ENCODE measurements around the gene SKIDA1.

The SKIDA1 gene

GRCh38 chr10:21487416-21488180, 37.9 kb downstream of the SKIDA1 start:
- TF ChIP-seq, protein P1, sequence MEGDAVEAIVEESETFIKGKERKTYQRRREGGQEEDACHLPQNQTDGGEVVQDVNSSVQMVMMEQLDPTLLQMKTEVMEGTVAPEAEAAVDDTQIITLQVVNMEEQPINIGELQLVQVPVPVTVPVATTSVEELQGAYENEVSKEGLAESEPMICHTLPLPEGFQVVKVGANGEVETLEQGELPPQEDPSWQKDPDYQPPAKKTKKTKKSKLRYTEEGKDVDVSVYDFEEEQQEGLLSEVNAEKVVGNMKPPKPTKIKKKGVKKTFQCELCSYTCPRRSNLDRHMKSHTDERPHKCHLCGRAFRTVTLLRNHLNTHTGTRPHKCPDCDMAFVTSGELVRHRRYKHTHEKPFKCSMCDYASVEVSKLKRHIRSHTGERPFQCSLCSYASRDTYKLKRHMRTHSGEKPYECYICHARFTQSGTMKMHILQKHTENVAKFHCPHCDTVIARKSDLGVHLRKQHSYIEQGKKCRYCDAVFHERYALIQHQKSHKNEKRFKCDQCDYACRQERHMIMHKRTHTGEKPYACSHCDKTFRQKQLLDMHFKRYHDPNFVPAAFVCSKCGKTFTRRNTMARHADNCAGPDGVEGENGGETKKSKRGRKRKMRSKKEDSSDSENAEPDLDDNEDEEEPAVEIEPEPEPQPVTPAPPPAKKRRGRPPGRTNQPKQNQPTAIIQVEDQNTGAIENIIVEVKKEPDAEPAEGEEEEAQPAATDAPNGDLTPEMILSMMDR (IDR thresholded peaks at IDR 0.05; ENCODE audit: low read depth, low read length, missing control alignments): no peak
- DNase-seq (ENCODE audit: low read depth): no peak
- H3K4me3 ChIP-seq (ENCODE audit: low read depth, low read length): no peak overlapping the region
- in situ Hi-C loops (cut with HindIII; ENCODE audit: low sequenced_read_pairs): no loop called here

DNA sequence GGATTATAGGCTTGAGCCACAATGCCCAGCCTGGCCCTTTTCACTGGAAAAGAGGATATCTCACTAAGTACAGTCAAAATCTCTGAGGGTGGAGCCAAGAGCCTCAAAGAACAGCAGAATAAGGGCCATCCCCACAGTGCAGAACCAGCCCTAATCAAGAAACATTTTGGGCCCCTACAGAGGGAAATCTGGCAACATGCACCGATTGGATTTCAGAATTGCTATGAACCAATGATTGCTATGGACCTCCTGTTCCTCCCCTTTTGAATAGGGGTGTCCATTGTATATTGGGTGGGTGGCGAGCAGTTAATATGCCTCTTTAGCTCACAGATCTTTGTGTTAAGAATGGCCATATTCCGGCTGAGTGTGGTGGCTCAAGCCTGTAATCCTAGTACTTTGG, 42.7 kb downstream of the SKIDA1 start:
- TF ChIP-seq, protein P1 (IDR thresholded peaks at IDR 0.05; ENCODE audit: low read depth, low read length, missing control alignments): no peak
- H3K4me3 ChIP-seq (ENCODE audit: low read depth, low read length): no peak overlapping the region
- no peak for DNase-seq (ENCODE audit: low read depth)
- in situ Hi-C loops (cut with HindIII; ENCODE audit: low sequenced_read_pairs): no loop called here

DNA sequence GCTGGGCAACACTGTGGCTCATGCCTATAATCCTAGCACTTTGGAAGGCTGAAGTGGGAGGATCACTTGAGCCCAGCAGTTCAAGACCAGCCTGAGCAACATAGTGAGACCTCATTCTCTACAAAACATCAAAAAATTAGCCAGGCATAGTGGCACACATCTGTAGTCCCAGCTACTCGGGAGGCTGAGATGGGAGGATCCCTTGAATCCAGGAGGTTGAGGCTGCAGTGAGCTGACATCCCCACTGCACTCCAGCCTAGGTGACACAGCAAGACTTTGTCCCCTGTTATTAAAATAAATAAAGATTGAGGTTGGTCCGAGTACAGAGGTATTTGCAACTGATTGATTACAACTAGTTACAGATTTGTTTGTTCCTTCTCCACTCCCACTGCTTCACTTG, 44.1 kb downstream of the SKIDA1 start:
- TF ChIP-seq, protein P1 (IDR thresholded peaks at IDR 0.05; ENCODE audit: low read depth, low read length, missing control alignments): no peak
- H3K4me3 ChIP-seq (ENCODE audit: low read depth, low read length): no peak overlapping the region
- in situ Hi-C loops (cut with HindIII; ENCODE audit: low sequenced_read_pairs): no loop called here
- DNase-seq (ENCODE audit: low read depth): no peak

GRCh38 chr10:21479570-21480315, 45.7 kb downstream of the SKIDA1 start:
- DNase-seq (ENCODE audit: low read depth): no peak
- in situ Hi-C loops (cut with HindIII; ENCODE audit: low sequenced_read_pairs): no loop called here
- TF ChIP-seq, protein P1 (IDR thresholded peaks at IDR 0.05; ENCODE audit: low read depth, low read length, missing control alignments): no peak
- no peak overlapping the region for H3K4me3 ChIP-seq (ENCODE audit: low read depth, low read length)

GRCh38 chr10:21475393-21475792, 50.1 kb downstream of the SKIDA1 start:
- in situ Hi-C loops (cut with HindIII; ENCODE audit: low sequenced_read_pairs): no loop called here
- no peak overlapping the region for H3K4me3 ChIP-seq (ENCODE audit: low read depth, low read length)
- TF ChIP-seq, protein P1 (IDR thresholded peaks at IDR 0.05; ENCODE audit: low read depth, low read length, missing control alignments): no peak
- DNase-seq (ENCODE audit: low read depth): no peak

GRCh38 chr10:21473541-21473940, 51.9 kb downstream of the SKIDA1 start:
- TF ChIP-seq, protein P1 (IDR thresholded peaks at IDR 0.05; ENCODE audit: low read depth, low read length, missing control alignments): no peak
- in situ Hi-C loops (cut with HindIII; ENCODE audit: low sequenced_read_pairs): no loop called here
- no peak overlapping the region for H3K4me3 ChIP-seq (ENCODE audit: low read depth, low read length)
- DNase-seq (ENCODE audit: low read depth): no peak

All from astrocyte of the cerebellum (primary cell).